K562 (cell line): ENCODE results near the gene UBL7. TPM values are rescaled to one million over a fixed set of nuclear protein-coding genes. Genes with fewer than 3 reads are reported as not detected.

ENCODE experiments used
- ATAC-seq: fragments of 200-7000 bp; cut with Tn5 transposase; 3 replicates; pipeline ENCODE4 v1.9.1; 2020; ENCODE audit warnings: moderate library complexity
- BruUV-seq: library from RNA; stranded (reverse); fragments of 400-500 nt; replicated peaks from 2 replicates; lab custom pipeline; 2021; lab: Mats Ljungman, UMichigan
- CTCF ChIA-PET: fragments of 300-600 bp; formaldehyde crosslinking; extraction: SDS; loops from one replicate; lab custom pipeline; 2021; ENCODE audit warnings: low intra/inter-chr PET ratio; lab: Yijun Ruan, JAX
- POLR2A ChIA-PET: fragments of 300-600, 350-650 bp; sonication (Branson Sonifier 250); formaldehyde crosslinking; extraction: SDS; loops from one replicate; lab custom pipeline; 2021; ENCODE audit warnings: antibody characterized with exemption, inconsistent platforms; lab: Yijun Ruan, JAX
- DNase-seq, 4 experiments: peaks; one replicate each; pipeline versions ENCODE4 v3.0.0 to v3.0.0-alpha.2; 2011 to 2018; ENCODE audit warnings: low spot score in 3 of 4, mixed read lengths in 3 of 4; ENCODE audit errors: extremely low read depth in 1 of 4
- FAIRE-seq: peaks from 2 replicates; lab custom pipeline; 2011; peaks lifted over from hg19 to GRCh38; lab: Jason Lieb, UNC
- H2AFZ ChIP-seq: 2 replicates; pipeline ENCODE4 v1.6.0; 2011; ENCODE audit warnings: low read depth, low read length, control low read depth, inconsistent platforms
- H3K27ac ChIP-seq: fragments of 200-600 bp; 3 replicates; pipeline ENCODE4 v1.8.0; 2011; ENCODE audit warnings: low read depth, mild to moderate bottlenecking, control low read depth, inconsistent platforms, low read length, moderate library complexity, mixed read lengths; ENCODE audit errors: extremely low read depth
- H3K27me3 ChIP-seq, 2 experiments: fragments of 300-600 bp in 1 of 2; 2 replicates in 1 of 2; 3 replicates in 1 of 2; pipeline versions ENCODE4 v1.6.0 to v1.8.0; 2011; ENCODE audit warnings: inconsistent platforms in 2 of 2, low read length in 2 of 2, mild to moderate bottlenecking in 1 of 2, mixed read lengths in 1 of 2, moderate library complexity in 1 of 2; ENCODE audit not compliant: control insufficient read depth in 2 of 2, insufficient read depth in 2 of 2
- H3K36me3 ChIP-seq: fragments of 300-600 bp; 3 replicates; pipeline ENCODE4 v1.8.0; 2011; ENCODE audit warnings: mild to moderate bottlenecking, low read length, inconsistent platforms; ENCODE audit not compliant: control insufficient read depth, insufficient read depth
- H3K4me1 ChIP-seq, 2 experiments: fragments of 200-600 bp in 1 of 2; replicated peaks in 1 of 2; 2 replicates in 1 of 2; 3 replicates in 1 of 2; pipeline versions ENCODE4 v1.5.1 to v1.8.0; 2011; ENCODE audit warnings: inconsistent platforms in 2 of 2, low read length in 2 of 2, mild to moderate bottlenecking in 1 of 2, mixed read lengths in 1 of 2, moderate library complexity in 1 of 2; ENCODE audit not compliant: control insufficient read depth in 2 of 2, insufficient read depth in 2 of 2
- H3K4me2 ChIP-seq: 2 replicates; pipeline ENCODE4 v1.6.1; 2011; ENCODE audit warnings: low read length, control low read depth, inconsistent platforms, mixed read lengths; ENCODE audit not compliant: insufficient read depth
- H3K4me3 ChIP-seq: fragments of 200-600 bp; sonication (generic), shearing (Covaris generic); 2 replicates; pipeline ENCODE4 v1.5.1; 2016; ENCODE audit warnings: control low read depth, inconsistent platforms
- H3K79me2 ChIP-seq: fragments of 200-600 bp; 3 replicates; pipeline ENCODE4 v1.8.0; 2011; ENCODE audit warnings: low read length, inconsistent platforms; ENCODE audit not compliant: control insufficient read depth, insufficient read depth
- H3K9ac ChIP-seq, 2 experiments: 2 replicates each; pipeline versions ENCODE4 v1.6.0 to v1.6.1; 2011; ENCODE audit warnings: low read depth in 2 of 2, low read length in 2 of 2, control low read depth in 1 of 2, inconsistent platforms in 1 of 2, mild to moderate bottlenecking in 1 of 2, mixed read lengths in 1 of 2; ENCODE audit not compliant: insufficient read depth in 1 of 2
- H3K9me1 ChIP-seq: one replicate; pipeline ENCODE4 v1.6.0; 2011; ENCODE audit warnings: inconsistent platforms, mild to moderate bottlenecking, low read length, moderate library complexity; ENCODE audit not compliant: control insufficient read depth, insufficient read depth
- H3K9me3 ChIP-seq: replicated peaks from 2 replicates; pipeline ENCODE4 v1.5.1; 2011; ENCODE audit warnings: low read depth, low read length, inconsistent platforms; ENCODE audit not compliant: control insufficient read depth, insufficient read depth
- H4K20me1 ChIP-seq: replicated peaks from 2 replicates; pipeline ENCODE4 v1.6.1; 2011; ENCODE audit warnings: low read length, inconsistent platforms, mixed read lengths; ENCODE audit not compliant: control insufficient read depth, insufficient read depth
- AFF4 ChIP-seq: sonication (generic); formaldehyde crosslinking; IDR thresholded peaks from 2 replicates; pipeline ENCODE4 v1.8.0; 2023; ENCODE audit warnings: mild to moderate bottlenecking, missing genetic modification reagents
- ARNT ChIP-seq, 2 experiments: fragments of 450-650 bp; IDR thresholded peaks; 2 replicates each; pipeline ENCODE4 v1.6.1; 2016; ENCODE audit warnings: mild to moderate bottlenecking in 1 of 2
- KDM4B ChIP-seq, 2 experiments: fragments of 450-650 bp in 1 of 2; sonication (generic) in 1 of 2; IDR thresholded peaks; 2 replicates each; pipeline ENCODE4 v1.6.1; 2016 to 2017; ENCODE audit warnings: borderline replicate concordance in 2 of 2, antibody characterized with exemption in 1 of 2, low read depth in 1 of 2, mild to moderate bottlenecking in 1 of 2
- RBM17 ChIP-seq: fragments of 200-400 bp; formaldehyde crosslinking; IDR thresholded peaks from 2 replicates; pipeline ENCODE4 v1.6.1; 2017; ENCODE audit warnings: low read depth, mild to moderate bottlenecking, low read length, borderline replicate concordance
- SMARCA4 ChIP-seq: fragments of 450-650 bp; IDR thresholded peaks from 2 replicates; pipeline ENCODE4 v1.6.1; 2016
- SNAPC5 ChIP-seq: fragments of 250-450 bp; sonication (Bioruptor Pico); IDR thresholded peaks from 2 replicates; pipeline ENCODE4 v1.8.0; 2021; ENCODE audit warnings: moderate library complexity, mild to moderate bottlenecking, inconsistent platforms
- STAT5A ChIP-seq: IDR thresholded peaks from 2 replicates; pipeline ENCODE4 v1.6.1; 2012; ENCODE audit warnings: low read length, inconsistent platforms, borderline replicate concordance
- TCF3 ChIP-seq: sonication (generic); formaldehyde crosslinking; IDR thresholded peaks from 2 replicates; pipeline ENCODE4 v1.4.0; 2020; ENCODE audit warnings: mild to moderate bottlenecking, missing genetic modification reagents
- ZBTB8A ChIP-seq: fragments of 450-650 bp; IDR thresholded peaks from 2 replicates; pipeline ENCODE4 v1.6.1; 2018; ENCODE audit warnings: mild to moderate bottlenecking, moderate library complexity; ENCODE audit not compliant: partially characterized antibody
- ZFP91 ChIP-seq: sonication (generic); formaldehyde crosslinking; IDR thresholded peaks from 2 replicates; pipeline ENCODE4 v1.8.0; 2022; ENCODE audit warnings: mild to moderate bottlenecking, missing genetic modification reagents
- ZNF57 ChIP-seq: fragments of 450-650 bp; formaldehyde crosslinking; IDR thresholded peaks from 2 replicates; pipeline ENCODE4 v1.4.0; 2020; ENCODE audit warnings: mild to moderate bottlenecking, moderate library complexity
- WGBS: fragments of 100-300 bp; shearing (Covaris generic); methylation state at CpG from one replicate; pipeline ENCODE4 v1.1.6; 2016; ENCODE audit warnings: low coverage, mixed read lengths; ENCODE audit not compliant: insufficient coverage; ENCODE audit errors: missing lambda C conversion rate; 5-methylcytosine and 5-hydroxymethylcytosine counted together
- in situ Hi-C: fragments of 300-500 bp; cut with MboI; formaldehyde crosslinking; loops from 4 replicates; pipeline ENCODE4 v1.15.0; 2018; ENCODE audit warnings: inconsistent platforms, mixed read lengths
- intact Hi-C: fragments of 100-400 bp; cut with micrococcal nuclease; formaldehyde crosslinking; loops from 2 replicates; pipeline ENCODE4 v1.14.2; 2022
- polyA plus RNA-seq, 8 experiments: library from polyadenylated mRNA; depleted of rRNA in 4 of 8; stranded (reverse) in 5 of 8; unstranded in 3 of 8; fragments of >200 nt; fragmentation: Nextera tagmentation in 2 of 8; fragmentation: Illumina TruSeq in 1 of 8; extraction: Ambion mirVana in 2 of 8; extraction: Trizol in 1 of 8; gene quantifications; 2 replicates each; pipeline versions ENCODE4 v1.2.1 to v1.2.3, GENCODE V29; 2011 to 2014; ENCODE audit warnings: inconsistent platforms in 1 of 8, missing spikeins in 1 of 8
- total RNA-seq, 7 experiments: library from RNA; depleted of rRNA in 6 of 7; stranded (reverse); fragments of >200 nt in 6 of 7; fragmentation: Illumina TruSeq in 2 of 7; extraction: Trizol in 2 of 7; gene quantifications; 2 replicates each; pipeline versions ENCODE4 v1.2.1 to v1.2.3, GENCODE V29; 2011 to 2021; ENCODE audit warnings: low replicate concordance in 1 of 7

Gene UBL7
- total and polyA plus RNA-seq, 9 of the 15 experiments (the other 6 are each of a cell fraction or from before 2014, with no cell fraction given) = 19.2 to 63.4 (median 44.9) TPM

GRCh38 chr15:74496648-74497047 lies 35.7 kb upstream of the UBL7 start:
- ATAC-seq (no peak), FAIRE-seq (no peak), DNase-seq (no peak)
- ChIA-PET POLR2A (no interaction called here), CTCF (no interaction called here)
- peaks cover 4% of the 10 kb centered on the region; the same call in 1 of the 3 replicates for H3K36me3 ChIP-seq
- TF ChIP-seq TCF3 (no peak), ARNT (IDR thresholded peaks at IDR 0.05) (no peak), KDM4B (IDR thresholded peaks at IDR 0.05; ENCODE audit: borderline replicate concordance in 2 of 2, low read depth in 1 of 2) (no peak), STAT5A (no peak)
- no peaks in the 10 kb centered on the region for H3K27me3 ChIP-seq
- H2AFZ ChIP-seq = no peak overlapping the region
- intact Hi-C loops = no loop called here
- no peak overlapping the region for H3K4me3 ChIP-seq
- no peak overlapping the region for H3K9ac ChIP-seq
- BruUV-seq = no TSS peak
- H3K9me1 ChIP-seq = no peaks in the 10 kb centered on the region
- no peaks in the 10 kb centered on the region; a peak in 1 of 5 replicates for H3K4me1 ChIP-seq
- in situ Hi-C loops = no loop called here
- no peak overlapping the region for H3K4me2 ChIP-seq
- no peaks in the 10 kb centered on the region for H3K79me2 ChIP-seq
- whole genome bisulfite sequencing = 55% methylated on average over 3 of the region's 3 CpGs
- H3K9me3 ChIP-seq = no peaks in the 10 kb centered on the region
- H4K20me1 ChIP-seq = no peaks in the 10 kb centered on the region
- H3K27ac ChIP-seq = no peak overlapping the region

GRCh38 chr15:74490339-74490689 lies 29.4 kb upstream of the UBL7 start:
- Histone ChIP-seq H3K9me3 (no peaks in the 10 kb centered on the region), H2AFZ (peak overlapping the region; percentile 75), H3K9me1 (no peaks in the 10 kb centered on the region), H3K4me1 (peaks cover 3 to 4% of the 10 kb centered on the region in 2 experiments; a peak in 3 of 5 replicates), H3K27ac (peak overlapping the region; percentile 20; the same call in 1 of the 3 replicates), H3K27me3 (no peaks in the 10 kb centered on the region), H3K4me3 (no peak overlapping the region), H3K4me2 (peak overlapping the region; percentile 43; the same call in 1 of the 2 replicates), H4K20me1 (no peaks in the 10 kb centered on the region; the same call in 1 of the 2 replicates), H3K9ac (peak overlapping the region in 1 of 2 experiments; percentile 82; a peak in 2 of 4 replicates), H3K79me2 (no peaks in the 10 kb centered on the region), H3K36me3 (peaks cover 4% of the 10 kb centered on the region; the same call in 1 of the 3 replicates)
- ChIA-PET POLR2A (no interaction called here), CTCF (interaction anchor here (2.9 to 3.5 kb wide), 2 partner anchors 108 to 117 kb away, joined by 19 to 30 read pairs; no protein-coding TSS in a partner anchor)
- WGBS = 100% methylated on average over 1 of the region's 1 CpG
- no peak for FAIRE-seq
- no peak for ATAC-seq
- intact Hi-C loops (loop anchor here (2.0 kb wide), 2 partner anchors 108 to 116 kb away; no protein-coding TSS in a partner anchor), in situ Hi-C loops (no loop called here)
- no peak for DNase-seq
- no TSS peak for BruUV-seq
- TF ChIP-seq ZNF57 (CRISPR knock-in tag) (no peak), SMARCA4 (no peak), ZFP91 (no peak), SNAPC5 (CRISPR knock-in tag) (no peak), RBM17 (no peak), ZBTB8A (no peak), AFF4 (CRISPR knock-in tag) (no peak)
